NK-92 treated with Interleukin-12 subunit alpha and Interleukin-12 subunit beta, amount 100 ng/mL, for 24 hours (cell line): Measurements from ENCODE around the gene MAST3.
A peak's percentile ranks its signal among the peaks of the same experiment; 100 is the strongest.

Source experiments
- DNase-seq: peaks from one replicate; lab custom pipeline; 2025; lab: John Stamatoyannopoulos, UW

MAST3 gene

GRCh38 chr19:18160493-18160970 is 63.0 kb downstream of the MAST3 start:
- no peak for DNase-seq

GRCh38 chr19:18160971-18161635 is 63.5 kb downstream of the MAST3 start:
- DNase-seq, result peak; percentile 57

DNA sequence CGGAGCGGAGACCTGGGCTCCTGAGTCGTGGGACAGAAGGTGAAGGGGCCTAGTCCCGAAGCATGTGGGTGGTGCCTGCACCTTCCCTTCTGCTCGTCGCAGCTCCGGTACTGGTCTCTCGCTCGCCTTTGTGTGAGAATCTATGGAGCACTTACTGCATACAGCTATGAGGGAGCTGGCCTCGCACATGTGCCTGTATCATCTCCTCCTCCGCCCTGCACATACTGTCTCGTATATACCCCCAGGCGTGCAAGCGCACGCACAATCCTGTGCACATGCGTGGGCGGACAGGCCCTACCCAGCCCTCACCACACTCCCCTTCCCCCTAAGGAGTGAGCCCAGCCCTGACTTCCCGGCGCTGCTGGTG is 64.0 kb downstream of the MAST3 start:
- no peak for DNase-seq

DNA sequence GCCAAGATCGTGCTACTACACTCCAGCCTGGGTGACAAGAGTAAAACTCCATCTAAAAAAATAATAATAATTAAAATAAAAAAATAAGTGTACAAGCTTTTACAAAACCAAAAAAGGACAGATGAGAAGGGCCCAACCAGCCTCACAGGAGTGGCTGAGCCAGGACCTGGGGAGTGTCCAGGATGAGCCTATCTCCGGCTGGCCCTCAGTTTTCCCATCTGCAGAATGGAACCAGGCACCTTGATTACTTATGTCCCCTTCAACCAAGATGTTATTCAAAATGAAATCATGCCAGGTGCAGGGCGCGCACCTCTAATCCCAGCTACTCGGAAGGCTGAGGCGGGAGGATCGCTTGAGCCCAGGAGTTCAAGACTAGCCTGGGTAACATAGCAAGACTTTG is 66.5 kb downstream of the MAST3 start:
- no peak for DNase-seq

DNA sequence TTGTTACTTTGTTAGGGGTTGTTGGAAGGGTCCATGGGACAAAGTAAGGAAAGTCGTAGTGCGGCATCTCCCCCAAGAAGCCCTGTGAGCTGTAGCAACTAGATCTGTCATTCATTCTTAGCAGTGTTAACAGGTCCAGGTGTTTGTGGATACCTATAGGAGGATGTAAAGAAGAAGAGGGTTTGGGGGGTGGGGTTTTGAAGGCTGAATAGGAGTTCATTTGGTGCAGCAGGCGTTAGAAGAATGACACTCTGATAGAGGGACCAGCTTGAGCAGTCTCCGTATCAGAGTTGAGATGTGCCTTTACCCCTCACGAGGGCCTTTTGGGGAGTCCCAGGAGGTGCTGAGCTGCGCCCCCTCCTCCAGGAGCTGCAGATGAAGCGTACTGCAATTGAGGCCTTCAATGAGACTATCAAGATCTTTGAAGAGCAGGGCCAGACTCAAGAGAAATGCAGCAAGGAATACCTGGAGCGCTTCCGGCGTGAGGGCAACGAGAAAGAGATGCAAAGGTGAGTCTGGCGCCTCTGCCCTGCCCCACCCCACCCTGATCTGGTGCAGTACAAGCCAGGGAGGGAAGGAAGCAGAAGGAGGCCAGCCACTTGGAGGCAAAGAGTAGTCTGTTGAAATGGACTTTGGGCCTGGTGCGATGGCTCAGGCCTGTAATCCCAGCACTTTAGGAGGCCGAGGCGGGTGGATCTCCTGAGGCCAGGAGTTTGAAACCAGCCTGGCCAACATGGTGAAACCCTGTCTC is 68.4 kb downstream of the MAST3 start:
- DNase-seq, result no peak

GRCh38 chr19:18167011-18167410 is 69.4 kb downstream of the MAST3 start:
- no peak for DNase-seq

DNA sequence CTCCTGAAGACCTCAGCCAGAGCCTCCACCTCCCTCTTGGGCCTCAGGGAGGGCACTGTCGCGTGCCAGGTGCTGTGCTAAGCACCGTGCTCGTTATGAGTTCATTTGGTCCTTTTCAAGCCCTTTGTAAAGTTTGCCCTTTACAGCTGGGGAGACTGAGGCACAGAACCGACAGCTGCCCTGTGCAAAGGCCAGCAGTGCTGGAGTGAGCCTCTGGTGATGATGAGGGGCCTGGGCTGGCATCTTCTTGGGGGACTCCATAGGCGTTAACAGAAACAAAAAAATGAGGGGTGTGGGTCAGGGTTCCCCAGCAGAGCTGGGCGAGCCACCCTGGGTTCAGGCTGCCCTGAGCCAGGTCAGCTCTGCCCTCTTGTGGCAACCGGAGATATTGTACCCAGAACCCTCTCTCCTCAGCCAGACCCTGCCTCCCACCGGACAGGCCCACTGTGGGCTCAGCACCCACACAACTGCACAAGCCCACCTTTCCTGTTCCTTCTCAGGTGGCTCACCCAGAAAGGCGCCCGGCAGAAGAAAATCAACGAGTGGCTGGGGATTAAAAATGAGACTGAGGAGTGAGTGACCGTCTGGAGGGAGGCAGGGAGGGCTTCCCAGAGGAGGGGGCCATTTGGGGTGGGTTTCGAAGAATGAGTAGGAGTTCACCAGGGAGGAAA is 70.5 kb downstream of the MAST3 start:
- peak; percentile 39 for DNase-seq

DNA sequence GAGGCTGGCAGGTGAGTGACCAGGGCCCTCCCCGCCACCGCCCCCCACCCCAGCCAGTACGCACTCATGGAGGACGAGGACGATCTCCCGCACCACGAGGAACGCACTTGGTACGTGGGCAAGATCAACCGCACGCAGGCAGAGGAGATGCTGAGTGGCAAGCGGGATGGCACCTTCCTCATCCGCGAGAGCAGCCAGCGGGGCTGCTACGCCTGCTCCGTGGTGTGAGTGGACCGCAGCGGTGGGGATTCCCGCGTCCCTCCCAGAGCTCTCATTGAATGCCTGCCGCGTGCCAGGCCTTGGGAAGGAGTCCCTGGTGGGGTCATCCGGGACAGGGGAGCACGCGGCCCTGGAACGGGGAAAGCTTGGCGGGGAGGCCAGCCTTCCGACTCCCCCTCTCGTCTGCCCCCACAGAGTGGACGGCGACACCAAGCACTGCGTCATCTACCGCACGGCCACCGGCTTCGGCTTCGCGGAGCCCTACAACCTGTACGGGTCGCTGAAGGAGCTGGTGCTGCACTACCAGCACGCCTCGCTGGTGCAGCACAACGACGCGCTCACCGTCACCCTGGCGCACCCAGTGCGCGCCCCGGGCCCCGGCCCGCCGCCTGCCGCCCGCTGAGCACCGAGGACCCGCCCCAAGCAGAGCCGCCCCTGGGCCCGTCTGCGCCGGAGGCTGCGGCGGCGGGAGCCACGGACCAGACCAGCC is 71.2 kb downstream of the MAST3 start:
- DNase-seq, result no peak

DNA sequence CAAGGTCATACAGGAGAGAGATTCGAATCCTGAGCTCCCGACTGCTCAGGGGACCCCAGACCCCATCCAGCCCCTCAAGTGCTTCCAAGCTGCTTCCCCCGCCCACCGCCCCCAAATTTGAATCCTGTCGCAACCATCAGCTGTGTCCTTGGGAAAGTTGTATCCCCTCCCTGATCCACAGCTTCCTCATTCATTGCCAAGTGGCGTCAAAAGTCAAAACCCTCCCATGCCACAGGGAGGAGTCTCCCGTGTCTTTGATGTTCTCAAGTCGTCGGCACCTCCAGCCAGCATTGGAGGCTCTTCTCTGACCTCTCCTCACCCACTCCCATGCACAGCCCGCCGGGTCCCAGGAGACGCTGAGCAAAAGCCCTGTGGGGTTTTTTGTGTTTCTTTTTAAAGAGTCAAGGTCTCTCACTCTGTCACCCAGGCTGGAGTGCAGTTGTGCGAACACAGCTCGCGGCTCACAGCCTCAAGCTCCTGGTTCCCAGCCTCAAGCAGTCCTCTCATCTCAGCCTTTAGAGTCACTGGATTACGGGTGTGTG is 73.2 kb downstream of the MAST3 start:
- no peak for DNase-seq

GRCh38 chr19:18171605-18172327 is 74.2 kb downstream of the MAST3 start:
- no peak for DNase-seq

GRCh38 chr19:18172331-18173053 is 74.9 kb downstream of the MAST3 start:
- DNase-seq, result no peak

DNA sequence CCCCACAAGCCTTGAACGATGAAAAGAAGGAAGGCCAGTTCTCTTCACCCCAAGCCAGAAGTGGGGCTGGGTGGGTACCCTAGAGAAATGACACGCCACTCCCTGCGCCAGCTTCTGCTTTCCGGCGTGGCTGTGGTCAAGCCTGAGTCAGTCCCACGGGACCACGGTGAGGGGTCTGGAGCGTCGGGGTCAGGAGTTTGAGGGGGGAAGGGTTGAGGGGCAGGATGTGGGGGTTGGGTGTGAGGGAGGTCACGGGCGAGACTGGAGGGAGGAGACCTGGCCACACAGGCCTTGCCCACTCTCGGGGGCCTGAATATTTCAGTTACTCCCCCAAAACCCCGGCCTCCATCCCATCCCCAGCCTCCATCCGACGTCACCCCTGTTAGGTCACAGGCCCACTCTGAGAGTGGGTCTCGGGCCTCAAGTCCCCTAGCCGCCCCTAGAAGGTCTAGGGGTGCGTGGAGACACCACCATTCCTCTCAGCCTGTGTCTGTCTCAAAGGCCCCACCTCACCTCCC is 75.5 kb downstream of the MAST3 start:
- DNase-seq, result no peak

DNA sequence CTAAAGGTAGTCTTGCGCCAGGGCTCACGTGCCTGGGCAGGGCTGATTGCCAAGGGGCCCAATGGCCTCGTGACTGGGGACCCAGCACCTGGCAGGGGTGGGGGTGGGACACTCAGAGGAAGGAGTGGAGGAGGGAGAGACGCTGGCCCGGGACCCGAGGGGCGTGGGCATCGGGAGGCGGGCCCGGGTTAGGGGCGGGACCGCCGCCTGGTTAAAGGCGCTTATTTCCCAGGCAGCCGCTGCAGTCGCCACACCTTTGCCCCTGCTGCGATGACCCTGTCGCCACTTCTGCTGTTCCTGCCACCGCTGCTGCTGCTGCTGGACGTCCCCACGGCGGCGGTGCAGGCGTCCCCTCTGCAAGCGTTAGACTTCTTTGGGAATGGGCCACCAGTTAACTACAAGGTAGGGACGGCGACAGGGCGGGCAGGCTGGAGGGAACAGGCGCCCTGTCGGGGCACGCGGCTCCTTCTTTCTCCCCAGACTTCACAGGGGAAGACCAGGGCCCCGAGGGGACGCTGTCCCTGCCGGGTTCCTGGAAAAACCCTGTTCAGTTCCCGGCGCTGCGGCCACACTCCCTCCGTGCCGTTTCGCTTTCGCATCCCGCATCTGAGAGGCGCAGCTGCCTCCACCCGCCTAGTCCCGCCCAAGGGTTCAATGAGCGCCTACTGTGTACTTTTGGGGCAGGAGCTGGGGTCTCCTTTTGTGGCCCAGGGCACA is 76.2 kb downstream of the MAST3 start, which contains the start of gene IFI30:
IFI30 (plus strand) TSS at position 242 of the 717 bp plus-strand sequence; CDS start at position 271, 29 bp downstream.
- peak; percentile 57 for DNase-seq

DNA sequence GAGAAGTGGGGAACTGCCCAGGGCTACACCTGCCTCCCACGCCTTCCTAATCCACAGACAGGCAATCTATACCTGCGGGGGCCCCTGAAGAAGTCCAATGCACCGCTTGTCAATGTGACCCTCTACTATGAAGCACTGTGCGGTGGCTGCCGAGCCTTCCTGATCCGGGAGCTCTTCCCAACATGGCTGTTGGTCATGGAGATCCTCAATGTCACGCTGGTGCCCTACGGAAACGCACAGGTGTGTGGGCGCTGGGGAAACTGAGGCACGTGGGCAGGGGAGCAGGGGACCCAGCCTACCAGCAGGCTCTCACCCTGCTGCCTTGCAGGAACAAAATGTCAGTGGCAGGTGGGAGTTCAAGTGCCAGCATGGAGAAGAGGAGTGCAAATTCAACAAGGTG is 77.4 kb downstream of the MAST3 start:
- DNase-seq, result no peak

DNA sequence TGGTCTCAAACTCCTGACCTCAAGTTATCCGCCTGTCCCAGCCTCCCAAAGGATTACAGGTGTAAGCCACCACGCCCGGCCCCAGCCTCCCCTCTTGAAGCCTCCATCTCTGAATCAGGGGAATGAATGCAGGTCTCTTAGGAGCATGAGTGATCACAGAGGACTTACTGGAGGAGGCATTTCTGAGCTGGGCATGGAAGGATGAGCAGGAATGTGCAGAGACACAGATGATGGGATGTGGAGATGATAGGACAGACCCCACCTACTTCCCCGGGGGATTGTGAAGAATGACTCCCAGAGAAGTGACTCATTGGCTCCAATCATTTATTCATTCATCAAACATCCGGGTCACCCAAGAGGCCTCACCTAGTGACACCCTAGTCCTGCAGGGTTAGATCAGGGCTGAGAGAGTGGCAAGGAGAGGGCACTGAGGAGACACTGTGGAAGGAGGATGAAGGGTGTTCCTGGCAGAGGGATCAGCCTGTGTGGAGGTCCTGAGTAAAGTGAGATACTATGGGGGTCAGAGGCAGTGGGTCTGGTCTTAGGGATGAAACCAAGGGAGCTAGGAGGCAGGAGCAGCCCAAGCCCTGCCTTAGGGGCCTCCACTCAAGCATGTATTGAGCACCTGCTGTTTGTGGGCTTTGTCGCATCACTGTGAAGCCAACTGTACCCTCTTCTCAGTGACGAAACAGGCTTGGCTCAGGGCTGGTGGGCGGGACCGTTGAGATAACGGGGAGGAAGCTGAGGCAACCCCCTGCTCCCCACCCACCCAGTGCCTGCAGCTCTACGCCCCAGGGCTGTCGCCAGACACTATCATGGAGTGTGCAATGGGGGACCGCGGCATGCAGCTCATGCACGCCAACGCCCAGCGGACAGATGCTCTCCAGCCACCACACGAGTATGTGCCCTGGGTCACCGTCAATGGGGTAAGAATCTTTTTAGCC is 79.1 kb downstream of the MAST3 start:
- DNase-seq, result no peak

DNA sequence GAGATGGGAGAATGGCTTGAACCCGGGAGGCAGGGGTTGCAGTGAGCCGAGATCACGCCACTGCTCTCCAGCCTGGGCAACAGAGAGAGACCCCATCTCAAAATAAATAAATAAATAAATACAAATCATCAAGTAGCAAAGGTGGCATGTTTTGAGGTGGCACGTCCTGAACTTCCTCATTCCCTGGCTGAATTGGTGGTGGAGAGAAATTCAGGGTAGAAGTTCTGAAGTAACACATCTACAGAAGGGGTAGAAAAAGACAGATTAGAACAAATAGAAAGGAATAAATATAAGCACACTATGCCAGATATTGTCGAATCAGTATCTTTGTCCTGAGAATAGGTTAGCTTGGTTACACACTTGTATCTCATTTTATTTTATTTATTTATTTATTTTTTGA is 82.4 kb downstream of the MAST3 start:
- DNase-seq, result no peak

DNA sequence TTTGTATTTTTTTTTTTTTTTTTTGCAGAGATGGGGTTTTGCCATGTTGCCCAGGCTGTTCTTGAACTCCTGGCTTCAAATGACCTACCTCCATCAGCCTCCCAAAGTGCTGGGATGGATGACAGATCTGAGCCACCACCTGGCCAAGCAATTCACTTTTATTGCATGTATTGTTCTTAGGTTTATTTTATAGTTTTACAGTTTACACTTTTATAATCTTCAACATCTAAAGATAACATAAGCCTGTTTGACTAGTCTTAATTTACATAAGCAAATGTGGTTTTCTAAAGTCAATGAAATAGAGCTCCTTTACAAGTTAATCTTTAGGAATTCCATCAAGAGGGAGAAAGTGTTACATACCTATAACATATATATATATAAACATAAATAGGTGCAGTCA is 86.0 kb downstream of the MAST3 start:
- DNase-seq, result no peak

DNA sequence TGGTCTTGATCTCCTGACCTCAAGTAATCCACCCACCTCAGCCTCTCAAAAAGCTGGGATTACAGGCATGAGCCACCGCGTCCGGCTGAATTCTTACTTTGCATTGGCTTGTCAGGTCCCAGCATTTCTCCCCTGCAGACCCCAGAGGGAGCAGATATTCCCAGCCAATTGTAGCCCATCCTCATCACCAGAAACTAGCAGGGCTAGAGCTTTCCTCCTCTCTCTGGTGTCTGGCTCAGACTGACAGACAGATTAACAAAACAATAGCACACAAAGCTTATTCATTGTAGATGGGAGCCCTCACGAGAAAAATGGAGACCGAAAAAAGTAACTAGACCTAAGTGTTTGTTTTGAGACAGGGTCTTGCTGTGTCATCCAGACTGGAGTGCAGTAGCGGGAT is 88.0 kb downstream of the MAST3 start:
- no peak for DNase-seq

DNA sequence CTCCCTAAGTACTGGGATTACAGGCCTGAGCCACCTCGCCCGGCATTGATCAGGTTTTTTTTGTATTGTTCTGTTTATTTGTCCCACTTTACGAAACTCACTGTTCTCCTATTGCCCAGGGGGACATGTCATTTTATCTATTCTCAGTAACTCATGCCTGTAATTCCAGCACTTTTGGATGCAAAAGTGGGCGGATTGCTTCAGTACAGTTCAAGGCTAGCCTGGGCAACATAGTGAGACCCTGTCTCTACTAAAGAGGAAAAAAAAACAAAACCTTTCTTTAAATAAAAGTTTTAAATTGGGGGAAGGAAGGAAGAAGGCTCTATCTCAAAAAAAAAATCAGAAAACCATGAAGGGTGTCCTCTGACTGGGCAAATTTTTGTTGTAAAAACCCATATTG is 92.7 kb downstream of the MAST3 start:
- no peak for DNase-seq
